HG03354 (cell line): Measurements from ENCODE around the gene PRAME.
"Not testable (repeated sequence)": the region's sequence is repeated elsewhere in the genome, so short reads cannot be mapped to it uniquely, and the experiment has no call there.

Experiments
- ATAC-seq: cut with Tn5 transposase; IDR thresholded peaks from one replicate; pipeline ENCODE4 v1.9.1; 2021; ENCODE audit warnings: mild to moderate bottlenecking; ENCODE audit not compliant: unreplicated experiment, poor library complexity, severe bottlenecking

The PRAME gene

GRCh38 chr22:22553735-22554586 is 5.1 kb downstream of the PRAME start:
- no peak for ATAC-seq

GRCh38 chr22:22553141-22553540 is 5.9 kb downstream of the PRAME start:
- ATAC-seq = no peak

DNA sequence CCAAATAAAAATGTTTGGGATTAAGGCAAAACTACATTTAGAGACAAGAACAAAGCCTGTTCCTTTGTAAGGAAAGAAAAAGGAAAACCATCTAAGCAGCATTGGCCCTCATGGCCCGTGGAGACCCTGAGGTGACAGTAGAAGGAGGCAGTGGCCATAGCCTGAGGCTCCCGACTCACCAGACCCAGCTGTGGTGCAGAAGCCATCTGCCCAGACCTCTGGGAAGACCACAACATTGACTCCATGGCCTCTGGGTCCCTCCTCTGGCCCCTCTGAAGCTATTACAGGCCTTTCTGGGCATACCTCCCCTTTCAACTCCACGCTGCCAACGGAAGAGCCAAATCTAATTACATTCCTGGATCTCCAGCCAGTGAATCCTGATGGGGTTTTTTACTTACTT is 6.4 kb downstream of the PRAME start:
- no peak for ATAC-seq

GRCh38 chr22:22550789-22551434 is 8.2 kb downstream of the PRAME start:
- ATAC-seq = no peak

GRCh38 chr22:22548910-22549309 is 10.2 kb downstream of the PRAME start:
- no peak for ATAC-seq

GRCh38 chr22:22548317-22548716 is 10.7 kb downstream of the PRAME start:
- ATAC-seq = no peak

DNA sequence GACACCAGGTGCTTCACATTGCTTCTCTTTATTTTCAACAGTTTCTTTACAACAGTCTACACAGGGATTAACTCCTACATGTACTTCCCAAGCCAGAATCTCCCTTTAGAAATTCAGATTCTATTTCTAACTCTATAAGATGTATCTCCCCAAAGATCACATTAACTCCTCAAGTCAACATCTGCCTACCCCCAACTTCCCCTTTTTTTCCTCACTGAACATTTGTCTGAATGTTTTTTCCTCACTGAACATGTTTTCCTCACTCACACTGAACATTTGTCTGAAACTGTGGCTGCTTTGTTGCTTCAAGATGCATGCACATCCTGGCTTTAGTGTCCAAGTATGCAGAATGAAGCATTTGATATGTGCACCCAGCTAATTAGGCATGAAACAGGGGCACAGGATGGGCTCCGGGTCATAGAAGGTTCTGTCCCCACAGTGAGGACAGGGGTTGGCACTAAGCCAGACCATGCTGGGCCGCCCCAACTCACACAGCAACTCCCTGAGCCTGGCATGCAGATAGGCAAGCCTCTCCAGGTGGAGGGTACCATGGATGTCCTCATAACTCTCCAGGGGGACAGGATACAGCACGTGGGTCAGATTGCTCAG is 11.3 kb downstream of the PRAME start:
- no peak for ATAC-seq

DNA sequence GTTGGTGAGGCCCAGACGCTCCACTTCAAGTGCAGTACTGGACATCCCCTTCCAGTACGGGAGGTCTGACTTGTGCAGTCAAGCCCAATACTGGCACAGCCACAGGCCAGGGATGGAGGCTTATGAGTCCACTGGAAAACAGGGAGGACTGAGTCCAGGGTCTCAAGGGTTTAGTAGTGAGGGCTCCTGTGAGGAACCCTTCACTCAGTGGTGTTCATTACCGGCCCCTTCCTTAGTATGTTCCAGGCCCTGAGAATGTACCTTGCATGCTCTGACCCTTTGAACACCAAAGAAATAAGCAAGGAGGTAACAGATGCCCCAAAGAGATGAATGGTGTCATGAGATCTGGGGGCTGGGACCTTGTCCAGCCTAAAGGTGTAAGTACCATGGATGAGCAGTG is 11.8 kb downstream of the PRAME start:
- ATAC-seq = no peak

- no peak for ATAC-seq
These were observed 12.6 kb downstream of the PRAME start for GRCh38 chr22:22546490-22546889.

GRCh38 chr22:22545084-22545483 is 14.0 kb downstream of the PRAME start:
- no peak for ATAC-seq

DNA sequence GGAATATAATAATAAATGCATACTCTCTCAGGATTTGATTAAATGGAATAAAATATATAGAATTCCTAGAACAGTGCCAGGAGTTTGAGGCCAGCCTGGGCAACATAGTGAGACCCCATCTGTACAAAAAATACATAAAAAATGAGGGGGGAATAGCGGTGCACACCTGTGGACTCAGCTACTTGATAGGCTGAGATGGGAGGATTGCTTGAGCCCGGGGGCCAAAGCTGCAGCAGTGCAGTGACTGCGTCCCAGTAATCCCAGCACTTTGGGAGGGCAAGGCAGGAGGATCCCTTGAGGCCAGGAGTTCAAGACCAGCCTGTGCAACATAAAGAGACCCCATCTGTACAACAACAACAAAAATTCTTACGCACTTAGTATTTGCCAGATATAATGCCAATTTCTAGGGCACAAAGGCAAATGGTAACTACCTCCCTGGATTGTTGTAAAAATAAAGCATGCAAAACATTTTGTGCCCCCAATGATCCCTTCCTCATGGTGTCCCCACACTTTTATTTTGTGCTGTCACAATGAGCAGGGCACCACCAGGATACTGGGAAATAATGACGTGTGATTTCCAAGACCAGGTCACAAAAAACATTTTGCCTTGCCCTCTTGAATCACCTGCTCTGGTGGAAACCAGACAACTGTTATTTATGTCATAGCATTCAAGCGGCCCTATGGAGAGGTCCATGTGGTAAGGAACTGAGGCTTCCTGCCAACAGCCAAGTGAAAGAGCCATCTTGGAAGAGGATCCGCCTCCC is 20.7 kb downstream of the PRAME start:
- ATAC-seq = no peak

DNA sequence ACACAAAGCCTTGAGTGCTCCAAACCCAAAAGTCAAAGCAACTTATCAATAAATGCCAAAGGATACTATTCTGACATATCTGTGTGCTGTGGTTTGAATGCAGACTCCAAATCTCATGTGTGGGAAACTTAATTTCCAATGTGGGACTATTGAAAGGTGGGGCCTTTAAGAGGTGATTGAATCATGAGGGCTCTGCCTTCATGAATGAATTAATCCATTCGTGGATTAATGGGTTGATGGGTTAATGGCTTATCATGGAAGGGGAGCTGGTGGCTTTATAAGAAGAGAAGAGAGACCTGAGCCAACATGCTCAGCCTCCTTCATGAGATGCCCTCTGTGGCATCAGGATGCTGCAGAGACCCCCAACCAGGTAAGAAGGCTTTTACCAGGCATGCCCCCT is 22.1 kb downstream of the PRAME start:
- ATAC-seq = no peak

DNA sequence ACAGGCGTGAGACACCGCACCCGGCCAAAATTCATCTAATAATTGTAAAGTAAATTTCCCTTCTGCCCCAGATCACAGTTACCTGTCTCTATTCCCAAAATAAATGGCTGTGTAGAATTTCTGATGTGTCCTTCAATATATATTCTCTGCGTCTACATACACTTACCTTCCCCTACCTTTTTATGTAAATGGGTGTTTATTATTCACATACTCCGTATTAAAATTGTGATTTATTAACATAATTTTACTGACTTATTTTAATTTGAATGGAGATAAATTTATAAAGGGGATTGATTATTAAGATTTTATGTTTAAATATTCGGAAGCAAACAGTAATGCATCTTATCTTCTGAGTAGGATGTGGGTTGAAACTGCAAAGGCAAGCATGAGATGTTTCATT is 22.6 kb downstream of the PRAME start:
- ATAC-seq = no peak

GRCh38 chr22:22535662-22536061 is 23.4 kb downstream of the PRAME start:
- ATAC-seq = no peak

DNA sequence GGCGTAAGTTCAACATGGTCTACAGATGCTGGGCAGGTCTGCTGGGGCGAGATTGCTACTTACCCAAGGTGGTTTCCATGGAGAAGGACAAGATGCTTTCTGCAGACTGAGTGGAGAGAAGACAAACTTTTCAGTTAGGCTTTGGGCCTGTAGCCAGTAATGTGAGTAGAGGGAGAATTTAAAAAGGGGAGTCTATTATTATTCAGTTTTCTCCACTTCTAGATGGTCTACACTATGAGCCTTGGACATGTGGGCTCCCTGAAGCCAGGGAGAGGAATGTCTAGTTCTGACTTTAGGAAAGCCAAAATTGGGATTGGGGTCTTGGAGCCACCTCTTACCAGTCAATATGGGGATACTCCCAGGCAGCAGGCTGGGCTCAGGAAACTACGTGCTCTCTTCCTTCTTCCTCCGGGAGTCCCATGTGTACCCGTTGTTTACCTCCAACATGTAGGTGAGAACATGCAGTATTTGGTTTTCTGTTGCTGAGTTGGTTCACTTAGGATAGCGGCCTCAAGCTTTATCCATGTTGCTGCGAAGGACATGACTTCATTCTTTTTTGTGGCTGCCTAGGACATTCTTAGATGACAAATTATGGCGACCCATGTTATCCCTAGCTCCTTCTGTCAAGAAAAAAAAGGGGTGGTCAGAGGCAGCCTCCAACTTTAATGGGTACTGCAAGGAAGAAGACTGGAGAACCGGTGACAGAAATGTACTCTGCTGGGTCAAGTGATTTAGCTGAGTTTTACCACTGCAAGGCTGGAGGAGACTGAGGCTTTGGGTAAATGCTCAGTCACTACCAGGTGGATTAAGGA is 24.3 kb downstream of the PRAME start:
- no peak for ATAC-seq

- no peak for ATAC-seq
These were observed 25.2 kb downstream of the PRAME start for GRCh38 chr22:22533863-22534262.

DNA sequence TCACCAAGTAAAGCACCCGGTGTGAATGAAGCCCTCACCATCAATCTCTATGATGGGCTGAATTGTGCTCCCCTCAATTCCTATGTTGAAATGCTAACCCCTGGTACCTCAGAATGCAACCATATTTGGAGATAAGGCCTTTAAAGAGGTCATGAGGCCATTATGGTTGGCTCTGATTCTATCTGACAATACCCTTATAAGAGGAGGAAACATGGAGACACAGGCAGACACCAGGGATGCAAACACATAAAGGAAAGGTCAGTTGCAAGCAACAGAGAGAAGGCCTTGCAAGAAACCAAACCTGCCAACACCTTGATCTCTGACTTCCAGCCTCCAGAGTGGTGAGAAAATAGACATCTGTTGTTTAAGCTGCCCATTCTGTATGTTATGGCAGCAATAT is 25.6 kb downstream of the PRAME start:
- ATAC-seq = no peak

DNA sequence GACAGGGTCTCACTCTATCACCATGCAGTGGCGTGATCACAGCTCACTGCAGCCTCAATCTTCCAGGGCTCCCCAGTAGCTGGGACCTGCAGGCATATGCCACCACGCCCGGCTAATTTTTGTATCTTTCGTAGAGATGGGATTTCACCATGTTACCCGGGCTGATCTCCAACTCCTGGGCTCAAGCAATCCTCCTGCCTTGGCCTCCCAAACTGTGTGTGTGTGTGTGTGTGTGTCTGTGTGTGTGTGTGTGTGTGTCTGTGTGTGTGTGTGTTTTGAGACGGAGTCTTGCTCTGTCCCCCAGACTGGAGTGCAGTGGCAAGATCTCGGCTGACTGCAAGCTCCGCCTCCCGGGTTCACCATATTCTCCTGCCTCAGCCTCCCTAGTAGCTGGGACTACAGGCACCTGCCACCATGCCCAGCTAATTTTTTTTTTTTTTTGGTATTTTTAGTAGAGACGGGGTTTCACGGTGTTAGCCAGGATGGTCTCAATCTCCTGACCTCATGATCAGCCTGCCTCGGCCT is 26.5 kb downstream of the PRAME start:
- ATAC-seq = not testable (repeated sequence)
